Astrocyte (in vitro differentiated cells and primary cell): ENCODE results near the gene FEV.

Experiments
- EZH2 ChIP-seq: IDR thresholded peaks from 2 replicates; pipeline ENCODE4 v1.6.1; 2012; ENCODE audit warnings: mild to moderate bottlenecking, low read length, inconsistent platforms; ENCODE audit not compliant: insufficient read depth
- TF ChIP-seq, protein P1 (sequence below): IDR thresholded peaks from 2 replicates; pipeline ENCODE4 v1.5.1; 2011; ENCODE audit warnings: low read depth, mild to moderate bottlenecking, inconsistent platforms, low read length, moderate library complexity; ENCODE audit not compliant: insufficient read depth

DNA sequence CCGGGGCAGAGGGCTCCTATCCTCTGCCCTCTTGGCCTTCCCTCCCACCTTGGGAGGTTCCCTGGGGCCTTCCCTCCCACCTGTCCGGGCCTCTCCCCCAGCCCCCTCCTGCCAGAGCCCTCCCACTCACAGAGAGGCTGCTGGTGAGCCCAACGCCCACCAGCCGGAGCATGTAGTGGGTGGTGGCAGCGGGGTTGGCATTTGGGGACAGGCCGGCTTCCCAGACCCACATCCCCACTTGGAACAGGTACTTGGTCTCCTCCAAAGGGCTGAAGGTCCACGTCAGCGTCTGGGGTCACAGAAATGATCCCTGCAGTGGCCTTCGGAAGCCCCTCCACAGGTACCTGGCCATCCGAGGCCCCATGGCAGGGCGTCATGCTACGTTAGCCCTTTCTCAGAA is 37.1 kb upstream of the FEV start:
- TF ChIP-seq, protein P1, sequence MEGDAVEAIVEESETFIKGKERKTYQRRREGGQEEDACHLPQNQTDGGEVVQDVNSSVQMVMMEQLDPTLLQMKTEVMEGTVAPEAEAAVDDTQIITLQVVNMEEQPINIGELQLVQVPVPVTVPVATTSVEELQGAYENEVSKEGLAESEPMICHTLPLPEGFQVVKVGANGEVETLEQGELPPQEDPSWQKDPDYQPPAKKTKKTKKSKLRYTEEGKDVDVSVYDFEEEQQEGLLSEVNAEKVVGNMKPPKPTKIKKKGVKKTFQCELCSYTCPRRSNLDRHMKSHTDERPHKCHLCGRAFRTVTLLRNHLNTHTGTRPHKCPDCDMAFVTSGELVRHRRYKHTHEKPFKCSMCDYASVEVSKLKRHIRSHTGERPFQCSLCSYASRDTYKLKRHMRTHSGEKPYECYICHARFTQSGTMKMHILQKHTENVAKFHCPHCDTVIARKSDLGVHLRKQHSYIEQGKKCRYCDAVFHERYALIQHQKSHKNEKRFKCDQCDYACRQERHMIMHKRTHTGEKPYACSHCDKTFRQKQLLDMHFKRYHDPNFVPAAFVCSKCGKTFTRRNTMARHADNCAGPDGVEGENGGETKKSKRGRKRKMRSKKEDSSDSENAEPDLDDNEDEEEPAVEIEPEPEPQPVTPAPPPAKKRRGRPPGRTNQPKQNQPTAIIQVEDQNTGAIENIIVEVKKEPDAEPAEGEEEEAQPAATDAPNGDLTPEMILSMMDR, result no peak
- no peak for TF ChIP-seq EZH2
